Right lobe of liver (tissue), 6 donors: ENCODE results near the gene CAV1. TPM values are rescaled to one million over a fixed set of nuclear protein-coding genes. Genes with fewer than 3 reads are reported as not detected.

ENCODE experiments used
- ATAC-seq, 4 donors: fragments of 200-7000 bp; cut with Tn5 transposase; one replicate each; pipeline ENCODE4 v1.9.1; 2020; ENCODE audit warnings: mild to moderate bottlenecking in 4 of 4, moderate library complexity in 4 of 4
- DNase-seq, 3 donors: peaks; one replicate each; pipeline ENCODE4 v3.0.0-alpha.2; 2020
- H3K27ac ChIP-seq, 3 donors: fragments of 200-600 bp; one replicate each; pipeline ENCODE4 v1.8.0; 2022
- H3K27me3 ChIP-seq, 2 donors: fragments of 200-600 bp; one replicate each; pipeline ENCODE4 v1.8.0; 2022
- H3K36me3 ChIP-seq, 4 donors: fragments of 200-600 bp; sonication (generic) in 1 of 4; one replicate each; pipeline versions ENCODE4 v1.5.1 to v1.8.0; 2017 to 2022; ENCODE audit warnings: control low read depth in 1 of 4
- H3K4me1 ChIP-seq, 4 donors: fragments of 200-600 bp; sonication (generic) in 1 of 4; one replicate each; pipeline versions ENCODE4 v1.5.1 to v1.8.0; 2017 to 2022; ENCODE audit warnings: control low read depth in 1 of 4
- H3K4me3 ChIP-seq, 3 donors: fragments of 200-600 bp; one replicate each; pipeline ENCODE4 v1.8.0; 2022
- H3K9me3 ChIP-seq, 4 donors: fragments of 200-600 bp; sonication (generic) in 1 of 4; one replicate each; pipeline versions ENCODE4 v1.5.1 to v1.8.0; 2017 to 2022; ENCODE audit warnings: control low read depth in 1 of 4
- CTCF ChIP-seq, 4 donors: fragments of 200-600 bp in 3 of 4; fragments of 450-650 bp in 1 of 4; IDR thresholded peaks; one replicate each; pipeline versions ENCODE4 v1.5.1 to v1.8.0; 2016 to 2022; ENCODE audit warnings: antibody characterized with exemption in 4 of 4, mild to moderate bottlenecking in 2 of 4
- POLR2A ChIP-seq: fragments of 450-650 bp; IDR thresholded peaks from one replicate; pipeline ENCODE4 v1.6.1; 2017; ENCODE audit warnings: antibody characterized with exemption, mild to moderate bottlenecking
- WGBS: methylation state at CpG from one replicate; pipeline ENCODE4 v1.1.6; 2018; ENCODE audit warnings: low coverage, low lambda C conversion rate; ENCODE audit not compliant: insufficient coverage; ENCODE audit errors: missing lambda C conversion rate; 5-methylcytosine and 5-hydroxymethylcytosine counted together
- intact Hi-C, 2 donors: fragments of 100-400 bp; cut with DNase I; formaldehyde crosslinking; loops; one replicate each; pipeline versions ENCODE4 v1.11.2 to v1.14.1; 2022
- total RNA-seq, 6 experiments: library from RNA; depleted of rRNA in 2 of 6; stranded (reverse); fragments of >200 nt in 2 of 6; fragmentation: NEBNext Ultra II Directional in 3 of 6; extraction: Animal tissue kit (Norgen Biotek cat#: 25700) in 3 of 6; gene quantifications; one replicate each; pipeline versions ENCODE4 v1.1.0 to v1.2.4, GENCODE V29; 2016 to 2023
- donor health status: DM: no; HTN: yes; CAD: no.
- donor health status: DM: no; HTN: no; CAD: no.
- donor health status: DM: no; HTN: no; CAD: no.
- donor health status: DM: no; HTN: yes; CAD: no.
- donor health status: DM: no; HTN: yes; CAD: no.

The CAV1 gene
- total RNA-seq, 6 experiments from 2014 or later: 3.8 to 19.8 (median 9.0) TPM

GRCh38 chr7:116582806-116583444 lies 58.1 kb downstream of the CAV1 start:
- Histone ChIP-seq H3K9me3 (no peaks in the 10 kb centered on the region), H3K4me1 (no peaks in the 10 kb centered on the region), H3K36me3 (no peaks in the 10 kb centered on the region), H3K27ac (no peak overlapping the region), H3K4me3 (no peak overlapping the region), H3K27me3 (no peaks in the 10 kb centered on the region)
- intact Hi-C loops: loop anchor here in 1 of 2 donors (10.0 kb wide), 1 partner anchor 318 kb away; no protein-coding TSS in a partner anchor
- DNase-seq (no peak), ATAC-seq (no peak)
- no peak for TF ChIP-seq CTCF (IDR thresholded peaks at IDR 0.05)
- no peak for TF ChIP-seq POLR2A
- 76% methylated on average over 3 of the region's 5 CpGs for WGBS

DNA sequence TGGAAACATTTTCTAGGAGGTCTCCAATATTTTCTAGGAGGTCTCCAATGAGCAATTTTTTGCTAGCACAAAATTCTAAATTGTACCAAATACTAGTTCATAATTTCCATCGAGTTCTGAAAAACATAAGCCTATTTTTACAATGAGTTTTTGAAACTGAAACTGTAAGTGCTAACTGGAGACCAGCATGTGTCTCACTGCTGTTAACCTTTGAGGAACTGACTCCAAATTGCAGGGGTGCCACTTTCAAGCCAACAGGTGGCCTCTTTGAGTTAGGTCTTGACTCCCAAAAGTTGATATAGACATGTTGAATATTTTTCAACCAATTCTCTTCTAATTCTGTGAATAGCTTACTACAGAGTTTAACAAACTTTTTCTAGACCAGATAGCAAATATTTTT lies 58.8 kb downstream of the CAV1 start:
- no peak for DNase-seq
- Histone ChIP-seq H3K4me3 (no peak overlapping the region), H3K27ac (no peak overlapping the region), H3K36me3 (no peaks in the 10 kb centered on the region), H3K9me3 (no peaks in the 10 kb centered on the region), H3K27me3 (no peaks in the 10 kb centered on the region), H3K4me1 (no peaks in the 10 kb centered on the region)
- intact Hi-C loops: loop anchor here in 1 of 2 donors (10.0 kb wide), 1 partner anchor 319 kb away; no protein-coding TSS in a partner anchor
- peak in 1 of 4 donors; percentile 33 for ATAC-seq
- WGBS: 0% methylated on average over 1 of the region's 1 CpG
- TF ChIP-seq CTCF (IDR thresholded peaks at IDR 0.05): no peak
- TF ChIP-seq POLR2A: no peak

GRCh38 chr7:116584721-116585120 lies 59.9 kb downstream of the CAV1 start:
- Histone ChIP-seq H3K36me3 (no peaks in the 10 kb centered on the region), H3K4me1 (no peaks in the 10 kb centered on the region), H3K27me3 (no peaks in the 10 kb centered on the region), H3K9me3 (no peaks in the 10 kb centered on the region), H3K27ac (no peak overlapping the region), H3K4me3 (no peak overlapping the region)
- 82% methylated on average over 1 of the region's 1 CpG for WGBS
- ATAC-seq (no peak), DNase-seq (no peak)
- intact Hi-C loops: loop anchor here (5.0 to 10.0 kb wide), 2 partner anchors 320 to 322 kb away; no protein-coding TSS in a partner anchor
- TF ChIP-seq POLR2A (no peak), CTCF (IDR thresholded peaks at IDR 0.05) (no peak)

GRCh38 chr7:116585392-116585791 lies 60.6 kb downstream of the CAV1 start:
- intact Hi-C loops: loop anchor here (5.0 to 10.0 kb wide), 2 partner anchors 321 to 323 kb away; no protein-coding TSS in a partner anchor
- H3K27ac ChIP-seq: no peak overlapping the region
- DNase-seq: no peak
- H3K4me3 ChIP-seq: no peak overlapping the region
- no peak for ATAC-seq
- H3K27me3 ChIP-seq: no peaks in the 10 kb centered on the region
- H3K4me1 ChIP-seq: no peaks in the 10 kb centered on the region
- no peaks in the 10 kb centered on the region for H3K36me3 ChIP-seq
- 69% methylated on average over 2 of the region's 3 CpGs for WGBS
- TF ChIP-seq CTCF (IDR thresholded peaks at IDR 0.05) (no peak), POLR2A (no peak)
- no peaks in the 10 kb centered on the region for H3K9me3 ChIP-seq
